Measurements from ENCODE around the gene CNTRL. TPM values are rescaled to one million over a fixed set of nuclear protein-coding genes. Genes with fewer than 3 reads are reported as not detected.

CNTRL gene
- polyA plus RNA-seq, 1 of the 3 experiments (the other 2 are of a cell fraction): 3.6 TPM

DNA sequence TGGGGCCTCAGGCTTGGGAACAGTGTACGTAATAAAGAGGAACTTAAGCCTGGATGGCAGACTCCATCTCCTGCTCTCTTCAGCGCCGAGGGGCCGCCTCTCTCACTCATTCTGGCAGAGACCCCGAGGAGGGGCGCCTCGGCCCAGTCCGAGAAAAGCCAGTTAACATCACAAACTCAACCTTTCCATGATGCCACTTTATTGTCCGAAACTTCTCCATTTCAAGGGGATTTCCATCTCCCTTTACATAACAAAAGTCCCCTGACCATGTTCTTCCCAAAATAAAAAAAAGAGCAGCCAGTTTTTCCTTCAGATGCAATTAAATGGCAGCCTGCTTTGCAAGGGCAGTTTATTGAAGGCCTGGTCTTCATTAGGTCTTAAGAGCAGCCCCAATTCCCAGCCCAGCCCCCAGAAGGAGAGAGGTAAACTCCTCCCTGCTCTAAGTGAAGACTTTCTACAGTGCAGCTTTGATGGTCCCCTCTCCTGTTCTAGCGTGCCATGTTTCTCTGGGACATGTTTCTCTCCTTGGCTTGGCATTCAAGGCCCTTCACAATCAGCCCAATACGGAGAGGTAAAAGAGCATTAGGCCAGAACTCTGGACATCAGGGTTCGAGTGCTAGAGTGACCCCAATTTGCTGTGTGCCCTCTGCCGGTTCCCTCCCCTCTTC, 146.4 kb downstream of the CNTRL start:
- Histone ChIP-seq H3K4me2 (no peak overlapping the region), H3F3A (replicated peaks; ENCODE audit: insufficient read depth) (no peaks in the 10 kb centered on the region), H3K4me1 (ENCODE audit: control insufficient read depth in 1 of 2, insufficient read depth in 2 of 2, low read depth in 1 of 2, low read length in 1 of 2) (no peaks in the 10 kb centered on the region; a peak in 1 of 4 replicates), H3K27me3 (ENCODE audit: insufficient read depth) (no peaks in the 10 kb centered on the region), H3K4me3 (ENCODE audit: low read depth in 2 of 2, low read length in 1 of 2) (no peak overlapping the region), H3K79me2 (ENCODE audit: insufficient read depth) (no peaks in the 10 kb centered on the region), H3K9me2 (no peaks in the 10 kb centered on the region), H3K9me3 (no peaks in the 10 kb centered on the region), H3K27ac (ENCODE audit: low read depth in 2 of 2, low read length in 1 of 2) (no peak overlapping the region), H4K20me1 (ENCODE audit: insufficient read depth) (no peaks in the 10 kb centered on the region), H3K36me3 (replicated peaks in 1 of 2; ENCODE audit: control insufficient read depth in 1 of 2, insufficient read depth in 2 of 2, low read length in 1 of 2) (no peaks in the 10 kb centered on the region), H2AFZ (ENCODE audit: low read depth) (no peak overlapping the region), H3K9ac (no peak overlapping the region)
- no peak for DNase-seq
- ChIA-PET CTCF (interaction anchor here (0.8 to 1.5 kb wide), 3 partner anchors 9 to 178 kb away, joined by 3 to 7 read pairs (median 5); no protein-coding TSS in a partner anchor), POLR2A (no interaction called here)
- TF ChIP-seq, protein P1, sequence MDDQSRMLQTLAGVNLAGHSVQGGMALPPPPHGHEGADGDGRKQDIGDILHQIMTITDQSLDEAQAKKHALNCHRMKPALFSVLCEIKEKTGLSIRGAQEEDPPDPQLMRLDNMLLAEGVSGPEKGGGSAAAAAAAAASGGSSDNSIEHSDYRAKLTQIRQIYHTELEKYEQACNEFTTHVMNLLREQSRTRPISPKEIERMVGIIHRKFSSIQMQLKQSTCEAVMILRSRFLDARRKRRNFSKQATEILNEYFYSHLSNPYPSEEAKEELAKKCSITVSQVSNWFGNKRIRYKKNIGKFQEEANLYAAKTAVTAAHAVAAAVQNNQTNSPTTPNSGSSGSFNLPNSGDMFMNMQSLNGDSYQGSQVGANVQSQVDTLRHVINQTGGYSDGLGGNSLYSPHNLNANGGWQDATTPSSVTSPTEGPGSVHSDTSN (IDR thresholded peaks at IDR 0.05): no peak
- 88% methylated on average over 13 of the region's 13 CpGs for WGBS (ENCODE audit: low lambda C conversion rate)

DNA sequence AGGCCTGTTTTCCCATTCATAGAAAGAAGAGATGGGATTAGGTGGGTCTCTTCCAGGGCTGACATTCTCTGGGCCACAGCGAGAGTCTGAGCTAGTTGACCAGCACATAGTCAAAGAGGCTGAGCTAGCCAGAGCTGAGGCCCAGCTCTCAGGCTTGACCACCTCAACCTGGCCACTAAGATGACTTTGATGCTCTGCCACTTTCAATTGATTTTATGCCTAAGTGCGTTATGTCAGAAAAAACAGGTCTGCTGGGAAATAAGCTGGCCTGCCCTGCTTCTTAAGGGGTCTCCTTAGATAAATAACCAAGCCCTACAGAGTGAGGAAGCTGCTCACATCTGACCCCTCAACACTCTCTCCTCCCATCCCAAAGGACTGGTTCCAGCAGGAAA, 146.9 kb downstream of the CNTRL start:
- TF ChIP-seq, protein P2, sequence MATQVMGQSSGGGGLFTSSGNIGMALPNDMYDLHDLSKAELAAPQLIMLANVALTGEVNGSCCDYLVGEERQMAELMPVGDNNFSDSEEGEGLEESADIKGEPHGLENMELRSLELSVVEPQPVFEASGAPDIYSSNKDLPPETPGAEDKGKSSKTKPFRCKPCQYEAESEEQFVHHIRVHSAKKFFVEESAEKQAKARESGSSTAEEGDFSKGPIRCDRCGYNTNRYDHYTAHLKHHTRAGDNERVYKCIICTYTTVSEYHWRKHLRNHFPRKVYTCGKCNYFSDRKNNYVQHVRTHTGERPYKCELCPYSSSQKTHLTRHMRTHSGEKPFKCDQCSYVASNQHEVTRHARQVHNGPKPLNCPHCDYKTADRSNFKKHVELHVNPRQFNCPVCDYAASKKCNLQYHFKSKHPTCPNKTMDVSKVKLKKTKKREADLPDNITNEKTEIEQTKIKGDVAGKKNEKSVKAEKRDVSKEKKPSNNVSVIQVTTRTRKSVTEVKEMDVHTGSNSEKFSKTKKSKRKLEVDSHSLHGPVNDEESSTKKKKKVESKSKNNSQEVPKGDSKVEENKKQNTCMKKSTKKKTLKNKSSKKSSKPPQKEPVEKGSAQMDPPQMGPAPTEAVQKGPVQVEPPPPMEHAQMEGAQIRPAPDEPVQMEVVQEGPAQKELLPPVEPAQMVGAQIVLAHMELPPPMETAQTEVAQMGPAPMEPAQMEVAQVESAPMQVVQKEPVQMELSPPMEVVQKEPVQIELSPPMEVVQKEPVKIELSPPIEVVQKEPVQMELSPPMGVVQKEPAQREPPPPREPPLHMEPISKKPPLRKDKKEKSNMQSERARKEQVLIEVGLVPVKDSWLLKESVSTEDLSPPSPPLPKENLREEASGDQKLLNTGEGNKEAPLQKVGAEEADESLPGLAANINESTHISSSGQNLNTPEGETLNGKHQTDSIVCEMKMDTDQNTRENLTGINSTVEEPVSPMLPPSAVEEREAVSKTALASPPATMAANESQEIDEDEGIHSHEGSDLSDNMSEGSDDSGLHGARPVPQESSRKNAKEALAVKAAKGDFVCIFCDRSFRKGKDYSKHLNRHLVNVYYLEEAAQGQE (IDR thresholded peaks at IDR 0.05; ENCODE audit: low read depth, low read length): no peak
- TF ChIP-seq TCF12 (IDR thresholded peaks at IDR 0.05) (no peak), YY1 (IDR thresholded peaks at IDR 0.05; ENCODE audit: low read depth) (no peak), RXRA (IDR thresholded peaks at IDR 0.05; ENCODE audit: borderline replicate concordance, low read depth) (no peak), FOXJ3 (CRISPR knock-in tag; IDR thresholded peaks at IDR 0.05) (no peak), EZH2phosphoT487 (IDR thresholded peaks at IDR 0.05; ENCODE audit: borderline replicate concordance, low read depth) (no peak), SIN3A (IDR thresholded peaks at IDR 0.05; ENCODE audit: borderline replicate concordance, low read depth, low read length) (no peak), SMC3 (IDR thresholded peaks at IDR 0.05; ENCODE audit: low read depth, low read length) (no peak), JUND (IDR thresholded peaks at IDR 0.05) (no peak), FOXM1 (IDR thresholded peaks at IDR 0.05; ENCODE audit: low read depth) (no peak), MXI1 (IDR thresholded peaks at IDR 0.05; ENCODE audit: low read depth, low read length) (no peak)
- TF ChIP-seq, protein P3, sequence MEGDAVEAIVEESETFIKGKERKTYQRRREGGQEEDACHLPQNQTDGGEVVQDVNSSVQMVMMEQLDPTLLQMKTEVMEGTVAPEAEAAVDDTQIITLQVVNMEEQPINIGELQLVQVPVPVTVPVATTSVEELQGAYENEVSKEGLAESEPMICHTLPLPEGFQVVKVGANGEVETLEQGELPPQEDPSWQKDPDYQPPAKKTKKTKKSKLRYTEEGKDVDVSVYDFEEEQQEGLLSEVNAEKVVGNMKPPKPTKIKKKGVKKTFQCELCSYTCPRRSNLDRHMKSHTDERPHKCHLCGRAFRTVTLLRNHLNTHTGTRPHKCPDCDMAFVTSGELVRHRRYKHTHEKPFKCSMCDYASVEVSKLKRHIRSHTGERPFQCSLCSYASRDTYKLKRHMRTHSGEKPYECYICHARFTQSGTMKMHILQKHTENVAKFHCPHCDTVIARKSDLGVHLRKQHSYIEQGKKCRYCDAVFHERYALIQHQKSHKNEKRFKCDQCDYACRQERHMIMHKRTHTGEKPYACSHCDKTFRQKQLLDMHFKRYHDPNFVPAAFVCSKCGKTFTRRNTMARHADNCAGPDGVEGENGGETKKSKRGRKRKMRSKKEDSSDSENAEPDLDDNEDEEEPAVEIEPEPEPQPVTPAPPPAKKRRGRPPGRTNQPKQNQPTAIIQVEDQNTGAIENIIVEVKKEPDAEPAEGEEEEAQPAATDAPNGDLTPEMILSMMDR (IDR thresholded peaks at IDR 0.05): no peak
- H2AFZ ChIP-seq (ENCODE audit: low read depth): no peak overlapping the region
- H3K9me3 ChIP-seq: no peaks in the 10 kb centered on the region
- no peaks in the 10 kb centered on the region for H3K27me3 ChIP-seq (ENCODE audit: insufficient read depth)
- H3K79me2 ChIP-seq (ENCODE audit: insufficient read depth): no peaks in the 10 kb centered on the region
- no peaks in the 10 kb centered on the region for H3K9me2 ChIP-seq
- ChIA-PET POLR2A (no interaction called here), CTCF (interaction anchor here (0.8 to 1.8 kb wide), 4 partner anchors 9 to 178 kb away, joined by 3 to 7 read pairs (median 5); no protein-coding TSS in a partner anchor)
- no peak overlapping the region for H3K4me3 ChIP-seq (ENCODE audit: low read depth in 2 of 2, low read length in 1 of 2)
- no peaks in the 10 kb centered on the region for H4K20me1 ChIP-seq (ENCODE audit: insufficient read depth)
- no peaks in the 10 kb centered on the region for H3F3A ChIP-seq (replicated peaks; ENCODE audit: insufficient read depth)
- no peak overlapping the region for H3K9ac ChIP-seq
- no peaks in the 10 kb centered on the region for H3K36me3 ChIP-seq (replicated peaks in 1 of 2; ENCODE audit: control insufficient read depth in 1 of 2, insufficient read depth in 2 of 2, low read length in 1 of 2)
- no peak for DNase-seq
- H3K4me1 ChIP-seq (ENCODE audit: control insufficient read depth in 1 of 2, insufficient read depth in 2 of 2, low read depth in 1 of 2, low read length in 1 of 2): no peaks in the 10 kb centered on the region; a peak in 1 of 4 replicates
- WGBS (ENCODE audit: low lambda C conversion rate): 100% methylated on average over 2 of the region's 2 CpGs
- H3K4me2 ChIP-seq: no peak overlapping the region
- H3K27ac ChIP-seq (ENCODE audit: low read depth in 2 of 2, low read length in 1 of 2): no peak overlapping the region
